Measurements from ENCODE around the gene LSAMP. TPM values are rescaled to one million over a fixed set of nuclear protein-coding genes. Genes with fewer than 3 reads are reported as not detected.

Gene LSAMP
- total and polyA plus RNA-seq, 4 experiments from 2014 or later, result not detected

- Histone ChIP-seq H3K4me1 (ENCODE audit: insufficient read depth, low read length) (no peaks in the 10 kb centered on the region), H3K9me3 (ENCODE audit: control insufficient read depth in 1 of 2, low read length in 2 of 2) (no peaks in the 10 kb centered on the region), H3K27ac (ENCODE audit: low read depth, low read length) (no peak overlapping the region), H3K36me3 (ENCODE audit: insufficient read depth, low read length) (no peaks in the 10 kb centered on the region), H3K4me3 (ENCODE audit: low read length in 2 of 2) (no peak overlapping the region), H3K27me3 (ENCODE audit: insufficient read depth, low read length) (no peaks in the 10 kb centered on the region)
- Mint-ChIP-seq H3K36me3 (no peaks in the 10 kb centered on the region), H3K4me1 (no peaks in the 10 kb centered on the region), H3K9me3 (peaks cover 0 to 10% (median 0%) of the 10 kb centered on the region in 8 donors), H3K4me3 (no peak overlapping the region), H3K27ac (no peak overlapping the region), H3K27me3 (no peaks in the 10 kb centered on the region)
- intact Hi-C loops (cut with micrococcal nuclease), result no loop called here
- ChIA-PET POLR2A (ENCODE audit: partially characterized antibody) (no interaction called here), CTCF (ENCODE audit: partially characterized antibody) (no interaction called here)
- DNase-seq, result no peak
Measured at GRCh38 chr3:116314476-116314875, 130.8 kb downstream of the LSAMP start.

GRCh38 chr3:116306720-116307119, 138.6 kb downstream of the LSAMP start:
- intact Hi-C loops (cut with micrococcal nuclease), result no loop called here
- no peaks in the 10 kb centered on the region for H3K27me3 ChIP-seq (ENCODE audit: insufficient read depth, low read length)
- H3K36me3 Mint-ChIP-seq, result no peaks in the 10 kb centered on the region
- H3K27ac ChIP-seq (ENCODE audit: low read depth, low read length), result no peak overlapping the region
- no peaks in the 10 kb centered on the region for H3K4me1 Mint-ChIP-seq
- no peaks in the 10 kb centered on the region for H3K4me1 ChIP-seq (ENCODE audit: insufficient read depth, low read length)
- H3K27ac Mint-ChIP-seq, result no peak overlapping the region
- peaks cover 0 to 4% (median 3%) of the 10 kb centered on the region in 8 donors for H3K9me3 Mint-ChIP-seq
- H3K4me3 ChIP-seq (ENCODE audit: low read length in 2 of 2), result no peak overlapping the region
- no peaks in the 10 kb centered on the region for H3K9me3 ChIP-seq (ENCODE audit: control insufficient read depth in 1 of 2, low read length in 2 of 2)
- ChIA-PET POLR2A (ENCODE audit: partially characterized antibody) (no interaction called here), CTCF (ENCODE audit: partially characterized antibody) (no interaction called here)
- no peak for DNase-seq
- no peaks in the 10 kb centered on the region for H3K36me3 ChIP-seq (ENCODE audit: insufficient read depth, low read length)
- no peak overlapping the region for H3K4me3 Mint-ChIP-seq
- H3K27me3 Mint-ChIP-seq, result no peaks in the 10 kb centered on the region

GRCh38 chr3:116306149-116306548, 139.1 kb downstream of the LSAMP start:
- Histone ChIP-seq H3K9me3 (ENCODE audit: control insufficient read depth in 1 of 2, low read length in 2 of 2) (no peaks in the 10 kb centered on the region), H3K27me3 (ENCODE audit: insufficient read depth, low read length) (no peaks in the 10 kb centered on the region), H3K4me1 (ENCODE audit: insufficient read depth, low read length) (no peaks in the 10 kb centered on the region), H3K4me3 (ENCODE audit: low read length in 2 of 2) (no peak overlapping the region), H3K36me3 (ENCODE audit: insufficient read depth, low read length) (no peaks in the 10 kb centered on the region), H3K27ac (ENCODE audit: low read depth, low read length) (no peak overlapping the region)
- CTCF ChIA-PET (ENCODE audit: partially characterized antibody), result no interaction called here
- no peaks in the 10 kb centered on the region for H3K4me1 Mint-ChIP-seq
- no peak overlapping the region for H3K27ac Mint-ChIP-seq
- no peak overlapping the region for H3K4me3 Mint-ChIP-seq
- no peaks in the 10 kb centered on the region for H3K27me3 Mint-ChIP-seq
- POLR2A ChIA-PET (ENCODE audit: partially characterized antibody), result no interaction called here
- DNase-seq, result no peak
- intact Hi-C loops (cut with micrococcal nuclease), result no loop called here
- peaks cover 0 to 6% (median 4%) of the 10 kb centered on the region in 8 donors for H3K9me3 Mint-ChIP-seq
- H3K36me3 Mint-ChIP-seq, result no peaks in the 10 kb centered on the region

- no peaks in the 10 kb centered on the region for H3K9me3 ChIP-seq (ENCODE audit: control insufficient read depth in 1 of 2, low read length in 2 of 2)
- H3K27me3 ChIP-seq (ENCODE audit: insufficient read depth, low read length), result no peaks in the 10 kb centered on the region
- Mint-ChIP-seq H3K27ac (no peak overlapping the region), H3K9me3 (peaks cover 0 to 6% (median 4%) of the 10 kb centered on the region in 8 donors), H3K36me3 (no peaks in the 10 kb centered on the region), H3K4me1 (no peaks in the 10 kb centered on the region), H3K4me3 (no peak overlapping the region), H3K27me3 (no peaks in the 10 kb centered on the region)
- POLR2A ChIA-PET (ENCODE audit: partially characterized antibody), result no interaction called here
- no peaks in the 10 kb centered on the region for H3K4me1 ChIP-seq (ENCODE audit: insufficient read depth, low read length)
- CTCF ChIA-PET (ENCODE audit: partially characterized antibody), result no interaction called here
- DNase-seq, result no peak
- intact Hi-C loops (cut with micrococcal nuclease), result no loop called here
- no peak overlapping the region for H3K27ac ChIP-seq (ENCODE audit: low read depth, low read length)
- no peaks in the 10 kb centered on the region for H3K36me3 ChIP-seq (ENCODE audit: insufficient read depth, low read length)
- H3K4me3 ChIP-seq (ENCODE audit: low read length in 2 of 2), result no peak overlapping the region
Measured at GRCh38 chr3:116302087-116302747, 143.1 kb downstream of the LSAMP start.

- Histone ChIP-seq H3K36me3 (ENCODE audit: insufficient read depth, low read length) (no peaks in the 10 kb centered on the region), H3K27ac (ENCODE audit: low read depth, low read length) (no peak overlapping the region), H3K4me3 (ENCODE audit: low read length in 2 of 2) (no peak overlapping the region), H3K27me3 (ENCODE audit: insufficient read depth, low read length) (no peaks in the 10 kb centered on the region), H3K4me1 (ENCODE audit: insufficient read depth, low read length) (no peaks in the 10 kb centered on the region), H3K9me3 (ENCODE audit: control insufficient read depth in 1 of 2, low read length in 2 of 2) (no peaks in the 10 kb centered on the region)
- POLR2A ChIA-PET (ENCODE audit: partially characterized antibody), result no interaction called here
- H3K27me3 Mint-ChIP-seq, result no peaks in the 10 kb centered on the region
- no peak overlapping the region for H3K27ac Mint-ChIP-seq
- H3K36me3 Mint-ChIP-seq, result no peaks in the 10 kb centered on the region
- no peak for DNase-seq
- no peak overlapping the region for H3K4me3 Mint-ChIP-seq
- intact Hi-C loops (cut with micrococcal nuclease), result no loop called here
- no peaks in the 10 kb centered on the region for H3K4me1 Mint-ChIP-seq
- peaks cover 0 to 6% (median 4%) of the 10 kb centered on the region in 8 donors for H3K9me3 Mint-ChIP-seq
- CTCF ChIA-PET (ENCODE audit: partially characterized antibody), result no interaction called here
Measured at GRCh38 chr3:116301422-116301821, 143.9 kb downstream of the LSAMP start.

GRCh38 chr3:116300226-116300625, 145.1 kb downstream of the LSAMP start:
- Histone ChIP-seq H3K36me3 (ENCODE audit: insufficient read depth, low read length) (no peaks in the 10 kb centered on the region), H3K9me3 (ENCODE audit: control insufficient read depth in 1 of 2, low read length in 2 of 2) (no peaks in the 10 kb centered on the region), H3K4me3 (ENCODE audit: low read length in 2 of 2) (no peak overlapping the region), H3K4me1 (ENCODE audit: insufficient read depth, low read length) (no peaks in the 10 kb centered on the region), H3K27me3 (ENCODE audit: insufficient read depth, low read length) (no peaks in the 10 kb centered on the region), H3K27ac (ENCODE audit: low read depth, low read length) (no peak overlapping the region)
- ChIA-PET CTCF (ENCODE audit: partially characterized antibody) (no interaction called here), POLR2A (ENCODE audit: partially characterized antibody) (no interaction called here)
- no peak for DNase-seq
- no peaks in the 10 kb centered on the region for H3K36me3 Mint-ChIP-seq
- H3K27me3 Mint-ChIP-seq, result no peaks in the 10 kb centered on the region
- no peak overlapping the region for H3K27ac Mint-ChIP-seq
- H3K4me1 Mint-ChIP-seq, result no peaks in the 10 kb centered on the region
- no peak overlapping the region for H3K4me3 Mint-ChIP-seq
- intact Hi-C loops (cut with micrococcal nuclease), result no loop called here
- H3K9me3 Mint-ChIP-seq, result peaks cover 0 to 6% (median 3%) of the 10 kb centered on the region in 8 donors

GRCh38 chr3:116299646-116300081, 145.6 kb downstream of the LSAMP start:
- Mint-ChIP-seq H3K27ac (no peak overlapping the region), H3K36me3 (no peaks in the 10 kb centered on the region), H3K4me3 (no peak overlapping the region), H3K9me3 (peaks cover 0 to 6% (median 2%) of the 10 kb centered on the region in 8 donors), H3K27me3 (no peaks in the 10 kb centered on the region), H3K4me1 (no peaks in the 10 kb centered on the region)
- POLR2A ChIA-PET (ENCODE audit: partially characterized antibody), result no interaction called here
- Histone ChIP-seq H3K36me3 (ENCODE audit: insufficient read depth, low read length) (no peaks in the 10 kb centered on the region), H3K4me1 (ENCODE audit: insufficient read depth, low read length) (no peaks in the 10 kb centered on the region), H3K4me3 (ENCODE audit: low read length in 2 of 2) (no peak overlapping the region), H3K9me3 (ENCODE audit: control insufficient read depth in 1 of 2, low read length in 2 of 2) (no peaks in the 10 kb centered on the region), H3K27ac (ENCODE audit: low read depth, low read length) (no peak overlapping the region), H3K27me3 (ENCODE audit: insufficient read depth, low read length) (no peaks in the 10 kb centered on the region)
- intact Hi-C loops (cut with micrococcal nuclease), result no loop called here
- CTCF ChIA-PET (ENCODE audit: partially characterized antibody), result no interaction called here
- no peak for DNase-seq

GRCh38 chr3:116298151-116298550, 147.1 kb downstream of the LSAMP start:
- DNase-seq, result no peak
- Histone ChIP-seq H3K36me3 (ENCODE audit: insufficient read depth, low read length) (no peaks in the 10 kb centered on the region), H3K27ac (ENCODE audit: low read depth, low read length) (no peak overlapping the region), H3K4me1 (ENCODE audit: insufficient read depth, low read length) (no peaks in the 10 kb centered on the region), H3K9me3 (ENCODE audit: control insufficient read depth in 1 of 2, low read length in 2 of 2) (no peaks in the 10 kb centered on the region), H3K4me3 (ENCODE audit: low read length in 2 of 2) (no peak overlapping the region), H3K27me3 (ENCODE audit: insufficient read depth, low read length) (no peaks in the 10 kb centered on the region)
- POLR2A ChIA-PET (ENCODE audit: partially characterized antibody), result no interaction called here
- Mint-ChIP-seq H3K36me3 (no peaks in the 10 kb centered on the region), H3K4me3 (no peak overlapping the region), H3K27me3 (no peaks in the 10 kb centered on the region), H3K4me1 (no peaks in the 10 kb centered on the region), H3K9me3 (peaks cover 0 to 6% (median under 1%) of the 10 kb centered on the region in 8 donors), H3K27ac (no peak overlapping the region)
- intact Hi-C loops (cut with micrococcal nuclease), result no loop called here
- CTCF ChIA-PET (ENCODE audit: partially characterized antibody), result no interaction called here

All from CD4-positive, alpha-beta memory T cell (primary cell).